Choroid plexus epithelial cell (primary cell): Measurements from ENCODE around the gene GATD1.

Experiments used
- DNase-seq: peaks from one replicate; pipeline ENCODE4 v3.0.0-alpha.2; 2010; ENCODE audit warnings: low read depth
- H3K4me3 ChIP-seq: 2 replicates; pipeline ENCODE4 v1.5.1; 2011; ENCODE audit warnings: low read depth, mild to moderate bottlenecking, control low read depth, low read length, moderate library complexity
- TF ChIP-seq, protein P1 (sequence below): conservative IDR thresholded peaks from 2 replicates; pipeline ENCODE4 v1.5.1; 2011; ENCODE audit warnings: low read depth, mild to moderate bottlenecking, control low read depth, inconsistent platforms, low read length, moderate library complexity

GATD1 gene

DNA sequence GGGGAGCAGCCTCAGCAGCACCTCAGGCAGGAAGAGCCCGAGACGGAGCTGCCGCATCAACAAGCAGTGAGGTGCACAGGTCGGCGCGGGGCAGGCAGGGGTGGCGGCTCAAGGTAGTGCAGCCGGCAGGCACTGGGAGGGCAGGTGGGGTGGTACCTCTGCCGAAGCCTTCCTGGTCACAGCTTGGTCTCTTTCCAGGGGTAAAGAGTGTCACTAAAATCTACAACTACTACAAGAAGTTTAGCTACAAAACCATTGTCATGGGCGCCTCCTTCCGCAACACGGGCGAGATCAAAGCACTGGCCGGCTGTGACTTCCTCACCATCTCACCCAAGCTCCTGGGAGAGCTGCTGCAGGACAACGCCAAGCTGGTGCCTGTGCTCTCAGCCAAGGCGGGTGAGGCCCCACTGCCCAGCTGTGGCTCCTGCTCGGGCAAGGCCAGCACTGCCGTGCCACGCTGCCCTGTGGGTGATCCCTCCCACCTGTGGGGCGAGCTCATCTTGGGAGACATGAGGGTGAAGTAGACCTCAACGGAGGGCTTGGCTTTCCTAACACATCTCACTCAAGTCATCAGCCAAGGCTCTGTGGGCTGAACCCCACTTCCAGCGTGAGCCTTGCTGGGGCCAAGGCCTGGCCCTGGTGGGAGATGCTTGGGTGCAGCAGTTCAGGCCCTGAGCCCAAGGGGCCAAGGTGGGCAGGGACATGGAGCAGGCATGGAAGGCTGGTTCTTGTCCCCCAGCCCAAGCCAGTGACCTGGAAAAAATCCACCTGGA lies 13.6 kb downstream of the GATD1 start:
- no peak overlapping the region for H3K4me3 ChIP-seq
- DNase-seq = no peak
- TF ChIP-seq, protein P1, sequence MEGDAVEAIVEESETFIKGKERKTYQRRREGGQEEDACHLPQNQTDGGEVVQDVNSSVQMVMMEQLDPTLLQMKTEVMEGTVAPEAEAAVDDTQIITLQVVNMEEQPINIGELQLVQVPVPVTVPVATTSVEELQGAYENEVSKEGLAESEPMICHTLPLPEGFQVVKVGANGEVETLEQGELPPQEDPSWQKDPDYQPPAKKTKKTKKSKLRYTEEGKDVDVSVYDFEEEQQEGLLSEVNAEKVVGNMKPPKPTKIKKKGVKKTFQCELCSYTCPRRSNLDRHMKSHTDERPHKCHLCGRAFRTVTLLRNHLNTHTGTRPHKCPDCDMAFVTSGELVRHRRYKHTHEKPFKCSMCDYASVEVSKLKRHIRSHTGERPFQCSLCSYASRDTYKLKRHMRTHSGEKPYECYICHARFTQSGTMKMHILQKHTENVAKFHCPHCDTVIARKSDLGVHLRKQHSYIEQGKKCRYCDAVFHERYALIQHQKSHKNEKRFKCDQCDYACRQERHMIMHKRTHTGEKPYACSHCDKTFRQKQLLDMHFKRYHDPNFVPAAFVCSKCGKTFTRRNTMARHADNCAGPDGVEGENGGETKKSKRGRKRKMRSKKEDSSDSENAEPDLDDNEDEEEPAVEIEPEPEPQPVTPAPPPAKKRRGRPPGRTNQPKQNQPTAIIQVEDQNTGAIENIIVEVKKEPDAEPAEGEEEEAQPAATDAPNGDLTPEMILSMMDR = no peak

DNA sequence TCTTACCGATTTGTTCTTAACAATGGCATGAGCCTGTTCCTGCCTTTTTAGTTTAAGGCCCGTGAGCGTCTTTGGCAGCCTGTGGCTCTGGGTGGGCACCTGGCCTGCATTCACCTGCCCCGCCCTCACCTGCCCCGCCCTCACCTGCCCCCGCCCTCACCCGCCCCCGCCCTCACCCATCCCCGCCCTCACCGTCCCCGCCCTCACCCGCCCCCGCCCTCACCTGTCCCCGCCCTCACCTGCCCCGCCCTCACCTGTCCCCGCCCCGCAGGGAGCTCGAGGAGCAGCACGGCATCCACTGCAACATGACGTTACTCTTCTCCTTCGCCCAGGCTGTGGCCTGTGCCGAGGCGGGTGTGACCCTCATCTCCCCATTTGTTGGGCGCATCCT lies 14.2 kb downstream of the GATD1 start:
- no peak for DNase-seq
- TF ChIP-seq, protein P1 = no peak
- no peak overlapping the region for H3K4me3 ChIP-seq

DNA sequence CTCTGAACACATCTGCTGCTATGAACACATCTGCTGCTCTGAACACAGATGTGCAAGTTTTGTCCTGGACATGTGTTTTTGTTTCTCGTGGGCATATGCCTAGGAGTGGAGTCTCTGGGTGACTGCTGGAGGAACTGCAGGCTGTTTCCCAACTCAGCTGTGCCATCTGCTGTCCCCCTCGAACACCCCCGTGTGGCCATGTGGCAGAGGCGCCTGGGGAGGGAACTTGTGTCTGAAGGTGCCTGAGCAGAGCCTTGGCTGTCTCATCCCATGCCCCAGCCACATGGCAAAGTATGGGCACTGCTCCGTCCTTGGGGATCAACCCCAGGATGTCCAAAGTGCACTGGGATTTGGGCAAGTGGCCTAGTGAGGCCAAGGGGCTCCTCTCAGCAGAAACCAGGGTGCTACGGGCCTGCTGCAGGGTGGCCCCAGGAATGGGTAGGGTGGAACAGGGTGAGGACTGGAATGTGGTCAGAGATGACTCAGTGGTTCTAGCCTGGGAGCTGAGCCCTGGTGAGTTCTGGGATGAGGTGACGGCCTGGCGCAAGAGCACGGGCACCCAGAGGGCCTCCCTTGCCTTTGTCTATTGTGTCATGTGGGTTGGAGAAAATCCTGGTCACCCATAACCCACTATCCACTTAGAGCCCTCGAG lies 14.7 kb downstream of the GATD1 start:
- peak; percentile 72 for DNase-seq
- H3K4me3 ChIP-seq = no peak overlapping the region
- TF ChIP-seq, protein P1 = peak; percentile 25

DNA sequence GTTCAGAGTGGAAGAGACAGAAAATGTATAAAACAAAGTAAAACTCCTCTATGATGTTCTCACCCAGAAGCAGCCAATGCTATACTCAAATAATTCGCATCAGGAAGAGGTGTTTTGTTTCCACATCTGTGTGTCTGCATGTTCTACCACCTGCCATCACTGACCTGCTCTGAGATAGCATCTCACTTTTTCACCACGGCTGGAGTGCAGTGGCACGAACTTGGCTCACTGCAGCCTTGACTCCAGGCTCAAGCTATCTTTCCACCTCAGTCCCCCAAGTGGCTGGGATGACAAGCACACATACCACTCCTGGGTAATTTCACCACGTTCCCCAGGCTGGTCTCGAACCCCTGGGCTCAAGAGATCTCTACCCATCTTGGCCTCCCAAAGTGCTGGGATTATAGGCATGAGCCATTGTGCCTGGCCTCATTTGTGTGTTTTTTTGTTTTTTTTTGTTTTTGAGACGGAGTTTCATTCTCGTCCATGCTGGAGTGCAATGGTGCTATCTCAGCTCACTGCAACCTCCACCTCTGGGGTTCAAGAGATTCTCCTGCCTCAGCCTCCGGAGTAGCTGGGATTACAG lies 15.7 kb downstream of the GATD1 start:
- no peak overlapping the region for H3K4me3 ChIP-seq
- no peak for DNase-seq
- TF ChIP-seq, protein P1 = no peak

DNA sequence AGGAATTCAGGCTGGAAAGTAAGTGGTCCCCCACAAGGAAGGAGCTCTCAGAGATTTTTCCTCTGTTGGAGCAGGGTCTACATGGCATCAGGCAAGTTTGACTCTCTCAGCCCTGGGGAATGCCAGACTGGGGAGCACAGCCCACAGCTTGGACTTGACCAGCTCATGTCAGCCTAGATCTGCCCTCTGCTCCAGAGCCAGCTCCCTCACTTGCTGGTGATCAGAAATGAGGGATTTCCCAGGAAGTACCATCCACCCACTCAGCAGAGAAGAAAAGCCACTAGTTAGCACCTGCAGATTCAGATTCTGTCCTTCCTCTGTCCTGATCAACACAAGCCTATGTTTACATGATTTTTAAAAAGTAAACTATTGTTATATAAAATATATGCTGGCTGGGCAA lies 17.1 kb downstream of the GATD1 start:
- TF ChIP-seq, protein P1 = no peak
- no peak for DNase-seq
- H3K4me3 ChIP-seq = no peak overlapping the region

DNA sequence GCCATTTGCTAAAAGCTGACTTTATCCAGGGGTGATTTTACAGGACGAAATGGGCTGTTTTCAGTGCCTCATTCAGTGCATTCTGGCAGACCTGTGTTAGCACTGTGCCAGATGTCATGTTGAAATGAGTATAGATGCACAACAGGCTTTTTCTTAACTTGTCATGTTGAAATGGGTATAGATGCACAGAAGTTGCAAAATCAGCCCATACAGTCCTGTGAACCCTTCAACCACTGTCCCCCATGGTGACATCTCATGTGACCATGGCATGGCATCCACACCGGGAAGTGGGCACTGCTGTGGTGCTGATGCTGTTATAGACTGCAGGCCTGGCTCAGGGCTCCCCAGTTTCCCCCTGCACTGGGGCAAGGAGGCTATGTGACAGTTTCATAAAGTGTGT lies 27.6 kb downstream of the GATD1 start:
- H3K4me3 ChIP-seq = no peak overlapping the region
- TF ChIP-seq, protein P1 = no peak
- DNase-seq = no peak
